Endothelial cell of umbilical vein (primary cell): ENCODE data around the gene POU5F1. TPM values are rescaled to one million over a fixed set of nuclear protein-coding genes. Genes with fewer than 3 reads are reported as not detected.

Experiments
- BruUV-seq: library from RNA; stranded (reverse); fragments of 400-500 nt; replicated peaks from 2 replicates; lab custom pipeline; 2021; lab: Mats Ljungman, UMichigan
- CTCF ChIA-PET: fragments of 300-600, 350-600 bp; sonication (Branson Sonifier 250); formaldehyde crosslinking; loops from one replicate; lab custom pipeline; 2021; ENCODE audit warnings: antibody characterized with exemption, inconsistent platforms; lab: Charles Lee
- POLR2A ChIA-PET: fragments of 300-600, 350-600 bp; sonication (Branson Sonifier 250); formaldehyde crosslinking; loops from one replicate; lab custom pipeline; 2021; ENCODE audit warnings: antibody characterized with exemption, inconsistent platforms; lab: Charles Lee
- DNase-seq: peaks from one replicate; pipeline ENCODE4 v3.0.0-alpha.2; 2011; ENCODE audit warnings: low read depth, low spot score
- FAIRE-seq: peaks from 2 replicates; lab custom pipeline; 2011; peaks lifted over from hg19 to GRCh38; lab: Jason Lieb, UNC
- H2AFZ ChIP-seq: 2 replicates; pipeline ENCODE4 v1.6.0; 2012; ENCODE audit warnings: low read depth, low read length, control low read depth, inconsistent platforms
- H3K27ac ChIP-seq: 2 replicates; pipeline ENCODE4 v1.5.1; 2011; ENCODE audit warnings: low read depth, mild to moderate bottlenecking, control low read depth, low read length, moderate library complexity; ENCODE audit not compliant: insufficient read depth
- H3K27me3 ChIP-seq, 2 experiments: 2 replicates each; pipeline versions ENCODE4 v1.6.0 to v1.6.1; 2011; ENCODE audit warnings: low read length in 2 of 2, mixed read lengths in 1 of 2; ENCODE audit not compliant: control insufficient read depth in 2 of 2, insufficient read depth in 2 of 2
- H3K36me3 ChIP-seq, 2 experiments: 2 replicates in 1 of 2; 3 replicates in 1 of 2; pipeline ENCODE4 v1.5.1; 2011; ENCODE audit warnings: low read length in 2 of 2, mild to moderate bottlenecking in 1 of 2, moderate library complexity in 1 of 2; ENCODE audit not compliant: control insufficient read depth in 2 of 2, insufficient read depth in 2 of 2; ENCODE audit errors: extremely low read depth in 1 of 2
- H3K4me1 ChIP-seq: 3 replicates; pipeline ENCODE4 v1.5.1; 2011; ENCODE audit warnings: mild to moderate bottlenecking, low read length; ENCODE audit not compliant: control insufficient read depth, insufficient read depth; ENCODE audit errors: extremely low read depth
- H3K4me2 ChIP-seq: 2 replicates; pipeline ENCODE4 v1.6.1; 2011; ENCODE audit warnings: low read length, control low read depth, mixed read lengths; ENCODE audit not compliant: insufficient read depth
- H3K4me3 ChIP-seq, 3 experiments: fragments of 200-600 bp in 1 of 3; sonication (generic), shearing (Covaris generic) in 1 of 3; replicated peaks in 1 of 3; 2 replicates each; pipeline ENCODE4 v1.5.1; 2011 to 2016; ENCODE audit warnings: control low read depth in 3 of 3, low read length in 3 of 3, mild to moderate bottlenecking in 2 of 3, inconsistent platforms in 1 of 3, low read depth in 1 of 3, moderate library complexity in 1 of 3; ENCODE audit not compliant: insufficient read depth in 1 of 3
- H3K79me2 ChIP-seq: 2 replicates; pipeline ENCODE4 v1.6.0; 2012; ENCODE audit warnings: low read length, inconsistent platforms; ENCODE audit not compliant: control insufficient read depth, insufficient read depth
- H3K9ac ChIP-seq: replicated peaks from 2 replicates; pipeline ENCODE3; 2011; ENCODE audit warnings: low read length, control low read depth; ENCODE audit not compliant: insufficient read depth; ENCODE audit errors: extremely low read depth
- H3K9me1 ChIP-seq: replicated peaks from 3 replicates; pipeline ENCODE4 v1.6.0; 2011; ENCODE audit warnings: mild to moderate bottlenecking, low read length; ENCODE audit not compliant: control insufficient read depth, insufficient read depth; ENCODE audit errors: extremely low read depth
- H3K9me3 ChIP-seq: replicated peaks from 2 replicates; pipeline ENCODE4 v1.5.1; 2012; ENCODE audit warnings: low read length, inconsistent platforms; ENCODE audit not compliant: control insufficient read depth, insufficient read depth
- H4K20me1 ChIP-seq: replicated peaks from 2 replicates; pipeline ENCODE3; 2011; ENCODE audit warnings: mild to moderate bottlenecking, low read length; ENCODE audit not compliant: control insufficient read depth, insufficient read depth; ENCODE audit errors: extremely low read depth
- EZH2 ChIP-seq: IDR thresholded peaks from 2 replicates; pipeline ENCODE4 v1.6.1; 2012; ENCODE audit warnings: borderline replicate concordance, low read depth, mild to moderate bottlenecking, moderate library complexity, low read length, inconsistent platforms; ENCODE audit not compliant: severe bottlenecking
- FOS ChIP-seq: IDR thresholded peaks from 2 replicates; pipeline ENCODE4 v1.6.1; 2011; ENCODE audit warnings: mild to moderate bottlenecking, low read length, moderate library complexity, borderline replicate concordance; ENCODE audit not compliant: insufficient read depth
- GATA2 ChIP-seq: IDR thresholded peaks from 2 replicates; pipeline ENCODE4 v1.7.0; 2011; ENCODE audit warnings: low read depth, mild to moderate bottlenecking, moderate library complexity, mixed read lengths, low read length; ENCODE audit not compliant: insufficient read length, insufficient read depth
- JUN ChIP-seq: IDR thresholded peaks from 2 replicates; pipeline ENCODE4 v1.6.1; 2011; ENCODE audit warnings: borderline replicate concordance, low read depth; ENCODE audit not compliant: insufficient read length, insufficient read depth
- MYC ChIP-seq: IDR thresholded peaks from one replicate; pipeline ENCODE4 v1.6.1; 2011; ENCODE audit warnings: mild to moderate bottlenecking, low read depth, low read length
- POLR2A ChIP-seq: IDR thresholded peaks from 2 replicates; pipeline ENCODE4 v1.6.1; 2012; ENCODE audit warnings: low read depth, mild to moderate bottlenecking, control low read depth, low read length
- POLR2AphosphoS5 ChIP-seq: IDR thresholded peaks from 2 replicates; pipeline ENCODE4 v1.6.1; 2012; ENCODE audit warnings: low read depth, mild to moderate bottlenecking, control low read depth, low read length, moderate library complexity; ENCODE audit not compliant: insufficient read depth
- dilution Hi-C: fragments of 300-500 bp; cut with MboI; formaldehyde crosslinking; loops from one replicate; pipeline ENCODE4 v1.15.0; 2019; ENCODE audit warnings: low sequenced_read_pairs; ENCODE audit not compliant: extremely low pct_ligation_motif_present
- intact Hi-C: fragments of 100-400 bp; cut with micrococcal nuclease; formaldehyde crosslinking; loops from one replicate; pipeline ENCODE4 v1.10.0; 2022
- polyA plus RNA-seq, 4 experiments: library from polyadenylated mRNA; depleted of rRNA in 3 of 4; stranded (reverse) in 3 of 4; unstranded in 1 of 4; fragments of >200 nt; gene quantifications; 2 replicates each; pipeline versions ENCODE4 v1.2.1 to v1.2.3, GENCODE V29; 2011 to 2012; ENCODE audit warnings: missing spikeins in 1 of 4
- total RNA-seq: library from RNA; stranded (reverse); gene quantifications from 2 replicates; pipeline ENCODE4 v1.2.3, GENCODE V29; 2021
- TF ChIP-seq, protein P1 (sequence below): IDR thresholded peaks from 2 replicates; pipeline ENCODE4 v1.6.1; 2011; ENCODE audit not compliant: insufficient read depth, insufficient read length

Gene POU5F1
- total and polyA plus RNA-seq, 2 donors (not counting 3 experiments of a cell fraction or from before 2014, with no cell fraction given) = 0.63 TPM; not detected in 1

DNA sequence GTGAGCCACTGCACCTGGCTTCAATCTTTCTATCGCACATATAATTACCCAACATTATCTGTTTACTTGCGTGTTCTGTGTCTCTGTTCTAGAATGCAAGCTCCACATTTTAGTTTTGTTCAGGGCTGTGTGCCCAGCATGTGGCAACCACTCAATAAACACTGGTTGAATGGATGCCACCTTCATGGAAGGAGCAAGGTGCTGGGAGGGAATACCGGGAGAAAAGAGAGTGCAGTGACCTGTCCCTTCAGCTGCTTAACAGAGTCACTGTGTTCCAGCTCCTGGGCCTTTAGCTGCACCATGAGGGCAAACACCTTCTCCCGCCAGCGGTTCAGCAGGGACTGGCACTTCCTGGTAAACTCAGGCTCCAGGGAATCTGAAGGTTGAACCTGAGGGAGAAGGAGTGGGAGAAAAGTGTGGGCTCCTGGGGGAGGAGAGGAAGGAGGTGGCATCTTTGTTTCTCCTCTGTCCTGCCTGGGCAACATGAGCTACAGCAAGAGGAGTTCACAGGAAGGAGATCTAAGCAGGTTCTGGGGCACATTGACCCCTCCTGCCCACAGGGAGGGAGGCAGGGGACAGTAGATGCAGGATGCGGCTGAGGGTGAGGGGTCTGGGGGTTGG is 20.5 kb downstream of the POU5F1 start:
- Histone ChIP-seq H3K36me3 (peaks cover 0 to 7% of the 10 kb centered on the region in 2 experiments), H3K4me1 (no peaks in the 10 kb centered on the region), H3K79me2 (no peaks in the 10 kb centered on the region), H3K9me1 (no peaks in the 10 kb centered on the region), H3K27me3 (no peaks in the 10 kb centered on the region), H3K4me3 (no peak overlapping the region), H4K20me1 (no peaks in the 10 kb centered on the region), H3K4me2 (no peak overlapping the region), H3K9ac (no peak overlapping the region), H2AFZ (no peak overlapping the region), H3K9me3 (no peaks in the 10 kb centered on the region), H3K27ac (no peak overlapping the region)
- FAIRE-seq (no peak), DNase-seq (no peak)
- dilution Hi-C loops (no loop called here), intact Hi-C loops (no loop called here)
- TF ChIP-seq GATA2 = no peak
- no peak for TF ChIP-seq FOS
- TF ChIP-seq JUN = no peak
- TF ChIP-seq MYC = no peak
- no peak for TF ChIP-seq POLR2A
- no peak for TF ChIP-seq EZH2
- no peak for TF ChIP-seq POLR2AphosphoS5
- TF ChIP-seq, protein P1, sequence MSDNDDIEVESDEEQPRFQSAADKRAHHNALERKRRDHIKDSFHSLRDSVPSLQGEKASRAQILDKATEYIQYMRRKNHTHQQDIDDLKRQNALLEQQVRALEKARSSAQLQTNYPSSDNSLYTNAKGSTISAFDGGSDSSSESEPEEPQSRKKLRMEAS = no peak
- no TSS peak for BruUV-seq
- ChIA-PET POLR2A (no interaction called here), CTCF (interaction anchor here (1.1 to 1.5 kb wide), 2 partner anchors 13 to 43 kb away, joined by 4 to 5 read pairs; no protein-coding TSS in a partner anchor)
